AG04450 (cell line): Measurements from ENCODE around the gene ZNF329. TPM values are rescaled to one million over a fixed set of nuclear protein-coding genes. Genes with fewer than 3 reads are reported as not detected.

ENCODE experiments used
- CTCF ChIA-PET: fragments of 300-600, 350-600 bp; formaldehyde crosslinking; extraction: SDS; loops from one replicate; lab custom pipeline; 2022; ENCODE audit warnings: antibody characterized with exemption, inconsistent platforms; lab: Charles Lee
- POLR2A ChIA-PET: fragments of 350-600 bp; formaldehyde crosslinking; extraction: SDS; loops from one replicate; lab custom pipeline; 2021; ENCODE audit warnings: antibody characterized with exemption, inconsistent platforms; lab: Yijun Ruan, JAX
- DNase-seq: peaks from one replicate; pipeline ENCODE4 v3.0.0-alpha.2; 2011; ENCODE audit warnings: low read depth, low spot score
- H3K27ac ChIP-seq: one replicate; pipeline ENCODE4 v1.5.1; 2012; ENCODE audit warnings: low read depth, low read length, control low read depth
- H3K27me3 ChIP-seq: one replicate; pipeline ENCODE4 v1.6.0; 2012; ENCODE audit warnings: low read length; ENCODE audit not compliant: control insufficient read depth, insufficient read depth
- H3K4me3 ChIP-seq: 2 replicates; pipeline ENCODE4 v1.5.1; 2011; ENCODE audit warnings: mild to moderate bottlenecking, low read depth, low read length, control low read depth
- H3K9me3 ChIP-seq: 2 replicates; pipeline ENCODE4 v1.5.1; 2012; ENCODE audit warnings: low read length; ENCODE audit not compliant: control insufficient read depth, insufficient read depth
- polyA plus RNA-seq: library from polyadenylated mRNA; depleted of rRNA; stranded (reverse); fragments of >200 nt; gene quantifications from 2 replicates; pipeline ENCODE4 v1.2.3, GENCODE V29; 2011
- TF ChIP-seq, protein P1 (sequence below): IDR thresholded peaks from 2 replicates; pipeline ENCODE4 v1.5.1; 2011; ENCODE audit warnings: low read depth, low read length, control low read depth, inconsistent platforms

Gene ZNF329
- polyA plus RNA-seq, 1 experiment: 10.2 TPM

- peak overlapping the region; percentile 68 for H3K4me3 ChIP-seq
- H3K9me3 ChIP-seq: peaks cover 78% of the 10 kb centered on the region
- no peaks in the 10 kb centered on the region for H3K27me3 ChIP-seq
- POLR2A ChIA-PET: interaction anchor here (0.6 kb wide), 1 partner anchor 84 kb away, joined by 3 read pairs; the partner anchor contains the start of gene ZNF274
- CTCF ChIA-PET: interaction anchor here (1.3 kb wide), 1 partner anchor 57 kb away, joined by 3 read pairs; no protein-coding TSS in a partner anchor
- TF ChIP-seq, protein P1, sequence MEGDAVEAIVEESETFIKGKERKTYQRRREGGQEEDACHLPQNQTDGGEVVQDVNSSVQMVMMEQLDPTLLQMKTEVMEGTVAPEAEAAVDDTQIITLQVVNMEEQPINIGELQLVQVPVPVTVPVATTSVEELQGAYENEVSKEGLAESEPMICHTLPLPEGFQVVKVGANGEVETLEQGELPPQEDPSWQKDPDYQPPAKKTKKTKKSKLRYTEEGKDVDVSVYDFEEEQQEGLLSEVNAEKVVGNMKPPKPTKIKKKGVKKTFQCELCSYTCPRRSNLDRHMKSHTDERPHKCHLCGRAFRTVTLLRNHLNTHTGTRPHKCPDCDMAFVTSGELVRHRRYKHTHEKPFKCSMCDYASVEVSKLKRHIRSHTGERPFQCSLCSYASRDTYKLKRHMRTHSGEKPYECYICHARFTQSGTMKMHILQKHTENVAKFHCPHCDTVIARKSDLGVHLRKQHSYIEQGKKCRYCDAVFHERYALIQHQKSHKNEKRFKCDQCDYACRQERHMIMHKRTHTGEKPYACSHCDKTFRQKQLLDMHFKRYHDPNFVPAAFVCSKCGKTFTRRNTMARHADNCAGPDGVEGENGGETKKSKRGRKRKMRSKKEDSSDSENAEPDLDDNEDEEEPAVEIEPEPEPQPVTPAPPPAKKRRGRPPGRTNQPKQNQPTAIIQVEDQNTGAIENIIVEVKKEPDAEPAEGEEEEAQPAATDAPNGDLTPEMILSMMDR: no peak
- no peak for DNase-seq
- H3K27ac ChIP-seq: peak overlapping the region; percentile 90
Observed at GRCh38 chr19:58098682-58098998, 51.9 kb downstream of the ZNF329 start.

DNA sequence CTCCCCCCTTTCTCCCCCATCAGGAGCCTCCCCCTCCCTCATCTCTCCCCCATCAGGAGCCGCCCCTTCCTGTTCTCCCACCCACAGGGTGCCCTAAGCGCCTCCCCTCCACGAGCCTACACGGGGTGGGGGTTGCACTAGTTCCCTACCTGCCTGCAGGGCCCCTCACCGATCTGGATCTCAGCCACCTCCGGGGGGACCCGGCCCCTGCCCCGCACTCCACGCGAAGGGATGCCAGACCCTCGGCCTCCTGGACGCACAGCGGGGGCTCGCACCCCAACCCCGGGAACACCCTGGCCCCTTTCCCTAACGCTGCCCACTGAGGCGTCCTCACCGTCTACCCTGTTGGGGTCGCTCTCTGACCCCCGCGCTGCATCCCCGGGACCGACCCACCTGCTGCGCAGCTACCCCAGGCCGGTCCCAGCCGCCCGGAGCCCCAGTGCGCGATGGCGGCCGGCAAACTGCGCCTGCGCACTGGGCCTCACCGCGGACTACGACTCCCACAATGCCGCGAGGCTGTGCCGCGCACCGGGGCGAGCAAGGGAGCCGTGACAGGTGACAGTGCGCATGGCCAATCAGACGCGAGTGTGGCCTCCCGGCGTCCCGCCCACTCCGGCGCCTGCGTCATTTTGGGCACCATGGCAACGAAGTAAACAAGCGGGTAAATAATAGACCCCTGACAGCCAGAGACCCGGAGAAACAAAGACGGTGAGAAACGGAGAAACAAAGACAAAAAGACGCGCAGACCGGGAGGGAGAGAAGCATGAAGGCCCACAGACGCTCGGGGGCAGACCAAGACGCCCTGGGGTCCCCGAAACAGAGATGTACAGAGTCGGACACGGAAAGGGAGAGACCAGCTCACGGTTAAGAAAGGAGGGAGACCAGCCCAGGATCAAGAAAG is 52.6 kb downstream of the ZNF329 start, which contains the start of gene ZSCAN18:
ZSCAN18 (minus strand) TSS at position 451 of the 901 bp plus-strand sequence. CDS start 7,964 bp downstream, outside the sequence.
- CTCF ChIA-PET: no interaction called here
- H3K4me3 ChIP-seq: peak within 1 kb of the TSS; percentile 68
- H3K27ac ChIP-seq: peak within 1 kb of the TSS; percentile 90
- H3K27me3 ChIP-seq: no peaks in the 10 kb centered on the region
- POLR2A ChIA-PET: no interaction called here
- TF ChIP-seq, protein P1: no peak
- peaks cover 80% of the 10 kb centered on the region for H3K9me3 ChIP-seq
- peak; percentile 61 for DNase-seq

- ChIA-PET POLR2A (no interaction called here), CTCF (no interaction called here)
- Histone ChIP-seq H3K27me3 (no peaks in the 10 kb centered on the region), H3K9me3 (peaks cover 83% of the 10 kb centered on the region), H3K4me3 (peak overlapping the region; percentile 68), H3K27ac (no peak overlapping the region)
- DNase-seq: no peak
- TF ChIP-seq, protein P1: no peak
Observed at GRCh38 chr19:58097349-58097748, 53.2 kb downstream of the ZNF329 start.

GRCh38 chr19:58096884-58097283 is 53.7 kb downstream of the ZNF329 start:
- Histone ChIP-seq H3K27ac (no peak overlapping the region), H3K9me3 (peaks cover 83% of the 10 kb centered on the region), H3K4me3 (no peak overlapping the region), H3K27me3 (no peaks in the 10 kb centered on the region)
- no peak for DNase-seq
- TF ChIP-seq, protein P1: no peak
- POLR2A ChIA-PET: no interaction called here
- CTCF ChIA-PET: no interaction called here

- Histone ChIP-seq H3K9me3 (peaks cover 85% of the 10 kb centered on the region), H3K27me3 (no peaks in the 10 kb centered on the region), H3K4me3 (no peak overlapping the region), H3K27ac (no peak overlapping the region)
- POLR2A ChIA-PET: interaction anchor here (0.6 kb wide), 1 partner anchor 160 kb away, joined by 3 read pairs; no protein-coding TSS in a partner anchor
- CTCF ChIA-PET: interaction anchor here (0.6 kb wide), 1 partner anchor 27 kb away, joined by 3 read pairs; no protein-coding TSS in a partner anchor
- TF ChIP-seq, protein P1: no peak
- DNase-seq: no peak
Observed at GRCh38 chr19:58095328-58095727, 55.3 kb downstream of the ZNF329 start.
